ENCODE results near the gene ARFGEF2.

DNA sequence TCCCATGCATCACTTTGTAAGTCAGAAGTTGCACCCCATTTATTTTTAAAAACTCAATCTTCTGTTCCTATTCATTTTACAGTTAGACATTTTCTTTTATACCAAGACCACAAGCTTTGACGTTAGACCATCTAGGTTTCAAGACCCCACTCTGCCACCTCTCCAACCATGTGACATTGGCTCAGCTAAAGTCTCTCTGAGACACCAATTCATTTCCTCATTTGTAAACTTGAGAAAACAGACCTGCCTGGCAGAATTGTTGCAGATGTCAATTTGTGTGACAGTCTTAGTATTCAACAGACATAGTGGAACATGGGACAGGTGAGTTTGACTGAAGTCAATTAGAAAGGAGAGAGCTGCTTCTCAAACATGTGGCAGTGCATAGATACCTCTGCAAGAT is 69.0 kb downstream of the ARFGEF2 start:
- TF ChIP-seq, protein P1, sequence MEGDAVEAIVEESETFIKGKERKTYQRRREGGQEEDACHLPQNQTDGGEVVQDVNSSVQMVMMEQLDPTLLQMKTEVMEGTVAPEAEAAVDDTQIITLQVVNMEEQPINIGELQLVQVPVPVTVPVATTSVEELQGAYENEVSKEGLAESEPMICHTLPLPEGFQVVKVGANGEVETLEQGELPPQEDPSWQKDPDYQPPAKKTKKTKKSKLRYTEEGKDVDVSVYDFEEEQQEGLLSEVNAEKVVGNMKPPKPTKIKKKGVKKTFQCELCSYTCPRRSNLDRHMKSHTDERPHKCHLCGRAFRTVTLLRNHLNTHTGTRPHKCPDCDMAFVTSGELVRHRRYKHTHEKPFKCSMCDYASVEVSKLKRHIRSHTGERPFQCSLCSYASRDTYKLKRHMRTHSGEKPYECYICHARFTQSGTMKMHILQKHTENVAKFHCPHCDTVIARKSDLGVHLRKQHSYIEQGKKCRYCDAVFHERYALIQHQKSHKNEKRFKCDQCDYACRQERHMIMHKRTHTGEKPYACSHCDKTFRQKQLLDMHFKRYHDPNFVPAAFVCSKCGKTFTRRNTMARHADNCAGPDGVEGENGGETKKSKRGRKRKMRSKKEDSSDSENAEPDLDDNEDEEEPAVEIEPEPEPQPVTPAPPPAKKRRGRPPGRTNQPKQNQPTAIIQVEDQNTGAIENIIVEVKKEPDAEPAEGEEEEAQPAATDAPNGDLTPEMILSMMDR (IDR thresholded peaks at IDR 0.05 in 4 of 5, conservative IDR thresholded peaks at IDR 0.05 in 1 of 5), result no peak
- TF ChIP-seq POLR2A (IDR thresholded peaks at IDR 0.05), result no peak

All from gastrocnemius medialis (tissue), 4 donors.